Left ventricle myocardium superior (tissue), 1 donor: ENCODE measurements around the gene CTDSPL. TPM values are rescaled to one million over a fixed set of nuclear protein-coding genes. Genes with fewer than 3 reads are reported as not detected.

ENCODE experiments used
- ATAC-seq: fragments of 200-7000 bp; cut with Tn5 transposase; one replicate; pipeline ENCODE4 v1.9.1; 2020; ENCODE audit warnings: mild to moderate bottlenecking, moderate library complexity
- DNase-seq: peaks from one replicate; pipeline ENCODE4 v3.0.0-alpha.2; 2020
- intact Hi-C: fragments of 100-400 bp; cut with micrococcal nuclease; formaldehyde crosslinking; loops from one replicate; pipeline ENCODE4 v1.11.0; 2022
- total RNA-seq: library from RNA; stranded (reverse); fragmentation: NEBNext Ultra II Directional; extraction: Animal tissue kit (Norgen Biotek cat#: 25700); gene quantifications from one replicate; pipeline ENCODE4 v1.2.1, GENCODE V29; 2021
- donor health status: DM: no; HTN: yes; CAD: no; lungs with severe emphysema.

Gene CTDSPL
- total RNA-seq, 1 donor from 2014 or later, result 53.8 TPM

DNA sequence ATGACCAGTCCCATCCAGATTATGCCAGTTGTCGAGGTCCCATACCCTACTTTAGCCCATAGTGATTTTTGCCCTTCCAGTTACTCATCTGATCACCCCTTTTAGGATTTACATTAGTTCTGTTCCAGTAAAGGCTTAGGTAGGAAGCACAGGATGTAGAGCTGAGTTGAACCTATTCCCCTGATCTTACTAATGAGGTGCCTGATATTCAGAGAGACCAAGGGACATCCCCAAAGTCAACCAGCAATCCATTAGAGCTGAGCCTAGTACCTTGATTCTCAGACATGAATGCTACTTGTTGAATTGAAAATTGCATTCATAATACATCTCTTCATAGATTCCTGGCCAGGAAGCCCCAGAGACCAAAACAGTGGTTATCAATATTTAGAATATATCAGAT is 24.7 kb downstream of the CTDSPL start:
- no peak for DNase-seq
- no peak for ATAC-seq
- intact Hi-C loops, result no loop called here

DNA sequence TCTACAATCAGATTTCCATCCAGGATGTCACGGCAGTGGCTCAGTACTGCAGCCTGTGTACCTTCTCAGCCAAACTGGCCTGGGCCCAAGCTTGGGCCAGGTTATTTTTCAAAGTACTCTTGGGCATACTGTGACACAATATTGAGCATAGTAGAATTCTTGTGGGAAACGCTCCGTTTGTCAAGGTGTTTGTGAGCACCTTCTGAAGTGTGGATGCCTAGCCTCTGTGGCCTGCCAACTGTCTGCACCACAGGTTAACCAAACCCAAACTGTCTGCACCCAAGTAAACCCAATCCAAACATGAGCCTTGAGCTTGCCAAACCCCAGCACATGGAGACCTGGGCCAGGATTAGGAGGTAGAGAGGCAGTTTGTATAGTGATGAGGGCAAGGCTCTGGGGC is 25.4 kb downstream of the CTDSPL start:
- intact Hi-C loops, result no loop called here
- DNase-seq, result no peak
- ATAC-seq, result peak; percentile 31

DNA sequence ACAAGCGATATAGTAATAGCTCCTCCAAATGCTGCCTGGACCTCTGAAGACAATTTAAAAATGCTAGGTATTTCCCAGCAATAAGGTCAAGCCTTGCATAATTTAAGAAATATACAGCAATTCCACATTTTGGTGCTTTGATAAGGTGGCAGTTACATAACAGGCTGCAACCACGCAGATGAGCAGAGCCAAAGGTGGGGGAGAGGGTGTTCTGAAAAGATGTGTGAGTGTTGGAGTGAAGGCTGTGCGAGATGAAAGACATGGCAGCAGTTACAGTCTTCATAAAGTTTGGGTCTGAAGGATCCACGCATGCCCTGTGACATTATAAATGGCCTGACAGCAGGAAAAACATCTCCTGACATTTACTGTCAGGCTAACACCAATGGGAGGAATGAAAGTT is 26.1 kb downstream of the CTDSPL start:
- no peak for ATAC-seq
- no peak for DNase-seq
- intact Hi-C loops, result no loop called here

DNA sequence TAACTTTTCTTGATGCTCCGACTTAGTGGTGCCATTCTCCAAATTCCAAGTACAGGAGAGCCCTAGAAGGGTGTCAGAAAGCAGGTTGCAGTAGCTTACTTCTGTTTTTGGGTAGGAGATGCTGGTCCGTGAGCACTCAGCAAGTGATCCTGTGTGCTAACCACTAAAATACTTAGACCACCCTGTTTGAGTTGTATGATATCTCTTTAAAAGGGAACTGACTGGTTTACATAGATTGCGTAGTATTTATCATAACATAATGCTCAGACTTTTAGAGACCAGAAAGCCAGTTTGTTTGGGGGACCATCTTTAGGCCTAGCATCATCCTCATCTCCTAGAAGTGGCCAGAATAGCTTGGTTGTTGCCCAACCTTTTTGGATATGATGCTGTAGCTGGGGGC is 26.7 kb downstream of the CTDSPL start:
- ATAC-seq (no peak), DNase-seq (no peak)
- intact Hi-C loops, result no loop called here

DNA sequence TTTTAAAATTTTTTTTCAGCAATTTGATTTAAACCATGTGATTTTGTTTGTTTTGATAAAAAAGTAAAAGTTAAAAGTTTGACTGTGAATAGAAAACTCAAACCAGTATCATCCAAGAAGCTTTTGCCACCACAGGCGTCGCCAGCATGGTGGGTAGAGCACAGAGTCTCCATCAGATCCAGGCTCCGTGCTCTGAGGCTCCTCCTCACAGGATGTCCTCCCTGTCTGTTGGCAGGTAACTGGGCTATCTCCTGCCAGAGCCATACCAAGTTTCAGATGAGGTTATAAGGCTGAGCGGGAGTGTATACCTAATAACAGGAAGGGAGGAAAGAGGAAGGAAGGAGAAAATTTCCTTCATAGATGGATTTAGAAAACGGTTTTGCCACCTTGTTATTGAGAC is 28.8 kb downstream of the CTDSPL start:
- ATAC-seq, result no peak
- DNase-seq, result no peak
- intact Hi-C loops, result no loop called here

DNA sequence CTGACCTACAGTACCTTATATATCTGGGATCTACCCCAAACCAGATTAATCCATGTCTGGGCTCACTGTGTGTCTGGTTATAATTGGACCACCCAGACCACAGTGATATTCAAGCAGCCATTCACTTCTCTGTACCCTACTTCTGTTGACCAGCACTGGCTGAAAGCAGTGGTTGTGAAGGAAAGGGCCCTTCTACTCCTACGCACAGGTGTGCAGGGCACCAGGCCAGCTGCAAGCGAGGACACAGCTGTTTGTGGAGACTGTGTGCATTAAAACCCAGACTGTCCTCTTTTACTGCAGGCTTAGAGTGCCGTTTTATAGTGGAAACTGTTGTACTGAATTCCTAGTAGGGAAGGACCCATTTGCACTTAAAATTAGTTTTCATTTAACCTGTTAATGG is 29.5 kb downstream of the CTDSPL start:
- intact Hi-C loops, result no loop called here
- no peak for ATAC-seq

DNA sequence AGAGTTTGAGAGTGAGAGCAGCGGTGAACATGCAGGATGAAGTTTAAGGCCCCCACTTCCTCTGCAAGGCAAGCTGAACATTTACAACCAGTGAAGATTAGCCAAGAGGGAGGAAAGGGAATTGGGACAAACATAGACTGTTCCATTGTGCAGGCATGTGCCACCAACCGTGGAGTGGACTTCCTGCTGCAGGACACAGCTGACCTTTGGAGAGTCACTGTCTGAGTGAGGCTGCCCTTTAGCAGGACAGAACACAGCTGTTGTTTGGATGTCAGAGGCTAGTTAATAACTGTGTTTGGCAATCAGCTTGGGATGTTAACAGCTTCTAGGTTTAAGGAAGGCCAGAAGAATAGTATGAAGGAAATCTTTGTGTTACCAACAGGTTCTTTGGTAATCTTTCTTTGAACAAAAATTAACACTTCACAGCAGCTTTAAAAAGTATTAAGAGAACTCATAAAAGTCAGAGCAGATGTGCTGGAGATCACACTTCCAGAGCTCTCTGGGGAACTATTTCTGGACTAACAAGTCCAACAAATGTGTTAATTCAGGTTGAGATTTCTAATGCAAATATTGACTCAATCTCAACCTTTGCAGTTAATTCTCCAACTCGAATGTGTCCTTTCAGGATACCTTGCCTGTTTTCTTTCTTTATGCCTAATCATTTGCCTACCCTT is 31.4 kb downstream of the CTDSPL start:
- intact Hi-C loops, result no loop called here
- DNase-seq, result peak; percentile 60
- peak; percentile 94 for ATAC-seq

More for the DNA sequence above, 29.5 kb downstream of the CTDSPL start:
- no peak for DNase-seq

DNA sequence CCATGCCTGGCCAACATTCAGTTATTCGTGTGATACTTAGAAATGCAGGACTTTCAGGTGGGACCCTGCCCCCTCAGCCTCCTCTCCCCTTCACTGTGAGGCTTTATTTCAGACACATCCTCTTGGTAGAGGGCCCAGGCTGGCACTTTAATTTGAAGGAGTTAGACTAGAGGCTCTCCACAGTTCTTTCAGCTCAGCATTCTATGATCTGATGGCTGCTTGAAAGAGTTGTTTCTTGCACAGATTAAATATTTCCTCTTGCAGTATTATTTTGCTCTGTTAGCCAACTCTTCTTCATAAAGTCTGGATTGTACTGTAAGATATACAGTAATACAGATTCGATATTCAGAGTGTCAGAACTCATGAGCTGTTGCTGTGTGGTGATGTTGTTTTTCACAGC is 35.1 kb downstream of the CTDSPL start:
- ATAC-seq (no peak), DNase-seq (no peak)
- intact Hi-C loops, result no loop called here

DNA sequence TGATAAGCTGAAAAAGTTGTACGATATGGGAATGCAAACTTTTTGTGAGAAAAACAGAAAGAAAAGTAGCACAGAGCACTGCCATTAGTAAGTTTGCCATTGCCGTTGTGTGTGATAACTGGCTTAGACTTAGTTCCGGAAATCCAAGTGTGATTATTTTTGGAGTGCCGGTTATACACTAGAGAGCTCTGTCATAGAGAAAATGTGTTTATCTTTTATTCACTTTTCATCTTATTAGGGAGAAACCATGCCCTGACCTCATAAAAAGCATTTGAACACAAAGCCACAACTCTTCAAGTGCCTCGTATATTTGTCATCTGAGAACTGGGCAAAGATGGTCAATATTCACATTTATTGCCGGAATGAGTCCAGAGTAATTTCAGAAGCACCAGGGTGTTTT is 36.1 kb downstream of the CTDSPL start:
- ATAC-seq, result peak; percentile 51
- intact Hi-C loops, result no loop called here
- DNase-seq, result no peak

DNA sequence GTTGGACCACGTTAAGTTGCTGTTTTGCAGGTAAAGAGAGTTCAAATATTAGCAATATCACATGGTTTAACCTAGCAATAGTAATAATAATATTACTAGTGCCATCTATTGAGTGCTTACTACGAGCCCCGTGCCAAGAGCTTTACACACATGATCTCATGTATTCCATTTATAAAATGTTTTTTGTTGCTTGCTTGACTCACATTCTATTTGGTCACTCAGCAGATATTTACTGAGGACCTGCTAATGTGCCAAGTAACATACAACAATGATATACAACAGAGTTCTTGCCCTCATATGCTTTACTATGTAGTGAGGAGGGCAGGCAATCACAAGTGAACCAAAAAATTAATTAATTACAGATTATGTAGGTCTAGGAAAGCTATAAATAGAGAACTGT is 36.7 kb downstream of the CTDSPL start:
- no peak for ATAC-seq
- intact Hi-C loops, result no loop called here
- DNase-seq, result no peak

DNA sequence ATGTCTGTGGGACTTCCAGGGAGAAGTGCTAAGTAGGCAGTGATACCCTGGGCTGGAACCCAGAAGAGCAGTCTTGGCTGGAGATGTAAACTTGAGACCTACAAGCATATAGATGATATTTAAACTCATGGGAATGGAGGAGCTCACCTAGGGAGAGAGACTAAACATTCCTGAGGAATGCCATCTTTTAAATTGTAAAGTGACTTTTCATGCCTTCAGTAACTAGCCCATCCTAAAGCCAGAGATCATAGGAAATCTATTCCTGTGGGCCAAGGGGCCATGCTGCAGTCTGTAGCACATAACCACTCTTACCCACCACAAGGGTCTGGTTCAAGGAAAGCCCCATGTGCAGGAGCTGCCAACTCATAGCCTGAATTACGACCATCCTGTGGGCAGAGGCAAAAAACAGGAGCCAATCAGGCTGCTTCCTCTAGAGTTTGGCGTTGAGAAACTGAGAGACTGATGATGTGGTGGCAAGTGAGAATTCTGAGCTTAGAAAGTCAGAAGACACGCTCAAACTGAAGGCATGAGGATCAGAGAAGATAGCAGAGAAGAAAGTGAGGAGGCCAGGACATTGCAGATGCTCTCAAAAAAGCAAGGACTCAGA is 37.5 kb downstream of the CTDSPL start:
- intact Hi-C loops, result no loop called here
- ATAC-seq, result no peak
- DNase-seq, result no peak

DNA sequence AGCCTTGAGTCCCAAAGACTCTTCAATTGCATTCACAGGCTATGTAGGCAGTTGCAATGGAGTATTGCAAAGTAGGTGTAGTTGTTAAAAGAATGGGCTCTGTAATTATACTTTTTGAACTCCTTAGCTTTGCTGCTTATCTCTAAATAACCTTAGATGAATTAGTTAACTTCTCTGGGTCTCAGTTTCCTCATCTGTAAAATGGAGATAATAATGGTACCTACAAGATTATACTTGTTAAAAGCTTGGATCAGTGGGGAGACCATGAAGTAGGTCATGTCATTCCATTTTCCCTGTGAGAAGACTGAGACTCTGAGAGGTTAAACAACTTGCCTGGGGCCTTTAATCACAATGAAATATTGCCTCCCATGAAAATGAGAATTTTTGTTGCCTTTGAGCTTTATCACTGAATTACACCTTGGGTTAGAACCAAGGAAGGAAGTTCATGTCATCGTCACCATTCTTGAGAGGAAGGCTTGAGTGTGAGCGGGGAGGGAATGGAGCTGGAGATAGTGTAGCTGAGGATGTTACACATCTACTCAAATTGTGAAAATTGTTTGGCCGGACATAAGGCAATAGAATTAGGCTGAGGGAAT is 38.1 kb downstream of the CTDSPL start:
- intact Hi-C loops, result no loop called here
- no peak for DNase-seq
- ATAC-seq, result no peak

DNA sequence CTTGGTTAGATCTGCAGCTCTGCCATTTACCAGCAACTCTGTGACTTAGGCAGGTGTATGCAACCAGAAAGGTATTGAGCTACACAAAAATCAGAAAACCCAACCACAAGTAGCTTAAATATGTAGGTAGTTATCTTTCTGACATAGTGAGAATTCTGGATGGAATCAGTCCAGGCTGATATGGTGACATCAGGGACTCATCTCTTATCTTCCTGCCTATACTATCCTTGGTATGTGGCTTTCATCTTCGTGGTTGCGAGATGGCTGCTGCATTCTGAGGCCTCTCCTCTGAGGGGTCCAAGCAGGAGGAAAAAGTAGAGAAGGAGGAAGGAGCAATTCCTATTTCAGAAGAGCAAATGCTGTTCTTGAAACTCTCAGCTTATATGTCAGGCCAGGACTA is 40.0 kb downstream of the CTDSPL start:
- intact Hi-C loops, result no loop called here
- ATAC-seq (no peak), DNase-seq (no peak)

DNA sequence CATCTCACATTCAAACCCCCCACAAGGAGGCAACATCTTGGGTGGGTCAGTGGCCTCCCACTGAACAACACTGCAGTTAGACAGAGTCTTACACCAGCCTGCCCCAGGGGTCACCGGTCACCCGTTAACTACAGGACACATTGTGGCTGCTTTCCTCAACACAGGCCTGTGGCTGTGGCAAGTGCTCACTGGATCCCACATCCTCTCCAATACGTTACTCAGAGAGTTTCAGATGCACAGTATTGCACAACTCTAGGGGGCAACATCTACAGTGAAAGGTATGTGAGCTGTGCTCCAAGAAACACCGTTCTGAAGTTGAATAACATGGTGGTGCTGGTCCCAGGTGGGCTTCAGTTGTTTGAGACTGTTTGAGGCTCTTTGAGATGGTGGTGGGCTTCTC is 41.0 kb downstream of the CTDSPL start:
- ATAC-seq (no peak), DNase-seq (no peak)
- intact Hi-C loops, result no loop called here

DNA sequence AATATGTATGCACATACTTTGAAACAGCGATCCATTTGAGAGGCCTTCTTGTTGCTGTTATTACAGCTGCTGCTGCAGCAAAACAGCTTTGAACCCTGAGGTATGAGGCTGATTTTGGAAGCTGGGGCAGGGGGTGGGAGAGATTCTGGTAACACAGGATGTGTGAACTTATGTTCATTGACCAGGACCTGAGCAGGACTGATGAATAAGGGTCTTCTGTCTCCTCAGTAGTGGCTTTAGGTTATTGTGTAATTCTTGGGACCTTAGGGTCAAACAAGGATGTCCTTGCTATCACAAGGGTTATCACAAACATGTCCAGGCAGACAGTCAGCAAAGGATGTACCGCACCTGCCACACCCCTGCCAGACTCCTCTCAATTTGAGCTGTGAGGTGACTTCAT is 41.6 kb downstream of the CTDSPL start:
- DNase-seq (no peak), ATAC-seq (no peak)
- intact Hi-C loops, result no loop called here

DNA sequence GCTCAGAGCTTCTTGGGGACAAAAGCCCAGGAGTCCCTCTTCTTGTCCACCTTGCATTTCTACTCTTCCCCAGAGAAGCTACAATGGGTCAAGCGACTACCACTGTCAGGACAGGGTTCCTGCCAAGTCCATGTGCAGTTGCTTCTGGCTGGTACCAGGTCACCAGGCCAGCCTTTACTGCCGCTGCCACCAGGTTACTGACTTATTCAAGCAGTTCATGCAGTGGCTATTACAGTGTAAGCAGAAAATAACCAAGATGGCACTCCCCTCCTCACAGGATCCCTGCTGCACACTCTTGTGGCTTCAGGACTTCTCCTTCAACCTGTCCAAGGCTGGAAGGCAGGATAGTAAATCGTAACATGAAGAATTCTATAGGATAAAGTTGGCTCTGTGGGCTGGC is 42.1 kb downstream of the CTDSPL start:
- intact Hi-C loops, result no loop called here
- ATAC-seq, result no peak
- no peak for DNase-seq

DNA sequence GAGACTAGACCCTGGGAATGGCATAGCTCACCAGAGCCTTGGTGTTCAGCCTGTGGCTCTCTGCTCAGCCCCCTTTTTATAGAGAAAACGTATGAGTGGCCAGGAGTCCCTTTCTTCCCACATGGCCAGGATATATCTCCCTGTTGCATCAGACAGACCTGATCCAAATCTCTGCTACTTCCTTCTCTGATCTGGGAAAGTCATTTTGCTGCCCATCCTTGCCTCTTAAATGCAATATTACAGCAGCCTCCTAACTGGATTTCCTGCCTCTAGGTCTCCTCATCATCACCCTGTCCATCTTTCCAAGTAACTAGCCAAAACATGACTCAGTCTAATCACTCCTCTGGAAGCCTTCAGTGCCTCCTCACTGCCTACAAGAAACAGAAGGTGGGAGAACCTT is 42.9 kb downstream of the CTDSPL start:
- DNase-seq (no peak), ATAC-seq (peak; percentile 33)
- intact Hi-C loops, result no loop called here

DNA sequence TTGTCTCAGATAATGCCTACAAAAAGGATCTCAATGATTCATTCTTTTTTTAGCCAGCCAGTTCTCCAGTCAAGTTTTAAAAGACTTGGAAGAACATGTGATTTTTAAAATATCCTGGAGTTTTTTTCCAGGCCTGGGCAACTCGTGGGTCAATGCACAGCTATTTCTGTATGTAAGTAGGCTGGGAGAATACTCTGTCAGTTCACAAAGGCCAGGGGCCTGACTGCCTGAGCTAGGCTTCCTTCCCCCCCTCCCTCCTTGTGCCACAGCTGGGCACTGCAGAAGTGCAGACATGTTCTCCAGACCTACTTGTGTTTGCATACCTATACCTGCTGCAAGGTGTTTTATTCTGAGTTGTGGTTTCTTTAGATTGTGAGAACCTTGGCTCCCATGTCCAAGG is 43.7 kb downstream of the CTDSPL start:
- peak; percentile 30 for ATAC-seq
- intact Hi-C loops, result no loop called here

DNA sequence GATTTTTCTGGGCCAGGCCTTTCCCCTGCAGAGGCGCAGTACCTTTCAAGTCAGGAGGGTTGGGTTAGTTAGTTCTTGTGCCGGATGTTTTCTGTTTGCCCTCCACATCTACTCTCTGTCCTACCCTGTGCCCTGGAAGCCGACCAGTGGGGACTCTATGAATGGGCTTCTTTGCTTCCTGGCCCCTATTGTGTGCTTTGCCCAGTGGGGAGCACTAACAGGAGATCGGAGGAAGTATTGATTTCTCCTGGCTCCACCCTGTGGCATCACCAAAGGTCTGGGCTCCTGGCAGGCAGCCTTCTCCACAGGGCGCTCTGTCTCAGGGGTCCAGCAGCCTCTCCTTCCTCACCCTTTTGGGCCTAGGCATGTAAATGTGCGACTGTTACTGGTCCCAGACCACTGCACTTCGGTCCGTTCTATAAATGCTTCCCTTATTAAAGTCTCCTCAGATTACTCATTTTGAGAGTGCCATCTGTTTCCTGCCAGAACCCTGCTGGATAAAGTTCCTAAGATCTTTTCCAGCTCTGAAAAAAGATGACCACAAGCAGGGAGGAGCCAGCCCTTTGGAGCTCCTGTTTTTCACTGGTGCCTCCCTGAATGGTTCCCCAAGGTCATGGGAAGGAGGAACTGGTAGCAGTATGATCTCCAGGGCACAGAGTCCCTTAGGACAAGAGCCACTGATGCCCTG is 44.5 kb downstream of the CTDSPL start:
- intact Hi-C loops, result no loop called here
- ATAC-seq (peak; percentile 78), DNase-seq (no peak)

More for the DNA sequence above, 43.7 kb downstream of the CTDSPL start:
- DNase-seq, result no peak

DNA sequence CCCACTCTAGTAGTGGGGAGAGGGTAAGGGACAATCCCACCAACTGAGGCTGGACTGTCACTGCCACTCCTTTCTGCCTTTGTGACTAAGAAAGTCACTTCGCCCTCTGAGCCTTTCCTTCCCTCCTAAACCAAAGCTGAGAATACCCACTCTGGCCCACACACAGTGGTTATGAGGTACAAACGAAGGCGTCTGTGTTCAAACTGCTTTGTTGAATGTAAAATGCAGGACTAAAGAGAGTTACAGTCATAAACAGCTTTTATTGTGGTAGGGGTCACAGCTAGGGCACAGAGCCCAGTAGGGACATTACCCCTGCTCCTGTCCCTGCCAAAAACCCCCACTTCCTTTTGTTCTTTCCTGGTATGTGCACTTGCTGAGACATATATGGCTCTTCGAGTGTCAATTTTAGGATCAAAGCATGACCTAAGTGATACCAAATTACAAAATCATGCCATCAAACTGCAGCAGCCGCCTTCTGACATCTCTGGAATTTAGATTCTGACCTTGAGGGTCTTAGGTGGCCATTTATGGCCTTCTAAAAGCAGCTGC is 45.1 kb downstream of the CTDSPL start:
- no peak for ATAC-seq
- intact Hi-C loops, result no loop called here
- DNase-seq, result no peak
